Parathyroid adenoma (tissue), 2 donors: Measurements from ENCODE around the gene ASIC3.
A peak's percentile ranks its signal among the peaks of the same experiment; 100 is the strongest.

Experiments used
- H2AFZ ChIP-seq: fragments of 300-600 bp; sonication (generic); one replicate; pipeline ENCODE4 v1.7.0; 2017; ENCODE audit warnings: antibody characterized with exemption, mild to moderate bottlenecking
- H3K27ac ChIP-seq: fragments of 300-600 bp; sonication (generic); one replicate; pipeline ENCODE4 v1.7.0; 2017
- H3K27me3 ChIP-seq: fragments of 300-600 bp; sonication (generic); one replicate; pipeline ENCODE4 v1.7.0; 2017; ENCODE audit warnings: low read length; ENCODE audit not compliant: control insufficient read depth, insufficient read depth
- H3K36me3 ChIP-seq: fragments of 300-600 bp; sonication (generic); one replicate; pipeline ENCODE4 v1.7.0; 2017; ENCODE audit warnings: low read length; ENCODE audit not compliant: control insufficient read depth, insufficient read depth
- H3K4me1 ChIP-seq: fragments of 300-600 bp; sonication (generic); one replicate; pipeline ENCODE4 v1.7.0; 2017; ENCODE audit warnings: control low read depth
- H3K4me2 ChIP-seq: fragments of 300-600 bp; sonication (generic); one replicate; pipeline ENCODE4 v1.7.0; 2017; ENCODE audit warnings: low read length
- H3K4me3 ChIP-seq: fragments of 300-600 bp; sonication (generic); one replicate; pipeline ENCODE4 v1.7.0; 2017; ENCODE audit warnings: low read depth, low read length
- H3K79me2 ChIP-seq: fragments of 300-600 bp; sonication (generic); one replicate; pipeline ENCODE4 v1.7.0; 2017; ENCODE audit warnings: control low read depth
- H3K9ac ChIP-seq: fragments of 300-600 bp; sonication (generic); one replicate; pipeline ENCODE4 v1.7.0; 2017; ENCODE audit warnings: mild to moderate bottlenecking
- H3K9me3 ChIP-seq: fragments of 300-600 bp; sonication (generic); one replicate; pipeline ENCODE4 v1.7.0; 2017; ENCODE audit warnings: low read length; ENCODE audit not compliant: control insufficient read depth
- TF ChIP-seq, protein P1 (sequence below): fragments of 300-600 bp; sonication (generic); IDR thresholded peaks from one replicate; pipeline ENCODE4 v1.7.0; 2017; ENCODE audit warnings: antibody characterized with exemption, mild to moderate bottlenecking
- donor health status: primary hyperparathyroidism.

The ASIC3 gene

GRCh38 chr7:151047976-151048815, at the start of gene ASIC3:
TSS of gene ASIC3 (plus strand) at chr7:151048531. CDS start at chr7:151048886, 355 bp downstream.
- Histone ChIP-seq H3K9ac (no peak within 1 kb of the TSS), H3K27me3 (no peaks in the 10 kb centered on the region), H3K9me3 (no peaks in the 10 kb centered on the region), H3K79me2 (no peaks in the 10 kb centered on the region), H3K27ac (no peak within 1 kb of the TSS), H3K4me3 (no peak within 1 kb of the TSS), H3K4me1 (peaks cover 21% of the 10 kb centered on the region), H2AFZ (peak within 1 kb of the TSS; percentile 23), H3K4me2 (no peak within 1 kb of the TSS), H3K36me3 (no peaks in the 10 kb centered on the region)
- TF ChIP-seq, protein P1, sequence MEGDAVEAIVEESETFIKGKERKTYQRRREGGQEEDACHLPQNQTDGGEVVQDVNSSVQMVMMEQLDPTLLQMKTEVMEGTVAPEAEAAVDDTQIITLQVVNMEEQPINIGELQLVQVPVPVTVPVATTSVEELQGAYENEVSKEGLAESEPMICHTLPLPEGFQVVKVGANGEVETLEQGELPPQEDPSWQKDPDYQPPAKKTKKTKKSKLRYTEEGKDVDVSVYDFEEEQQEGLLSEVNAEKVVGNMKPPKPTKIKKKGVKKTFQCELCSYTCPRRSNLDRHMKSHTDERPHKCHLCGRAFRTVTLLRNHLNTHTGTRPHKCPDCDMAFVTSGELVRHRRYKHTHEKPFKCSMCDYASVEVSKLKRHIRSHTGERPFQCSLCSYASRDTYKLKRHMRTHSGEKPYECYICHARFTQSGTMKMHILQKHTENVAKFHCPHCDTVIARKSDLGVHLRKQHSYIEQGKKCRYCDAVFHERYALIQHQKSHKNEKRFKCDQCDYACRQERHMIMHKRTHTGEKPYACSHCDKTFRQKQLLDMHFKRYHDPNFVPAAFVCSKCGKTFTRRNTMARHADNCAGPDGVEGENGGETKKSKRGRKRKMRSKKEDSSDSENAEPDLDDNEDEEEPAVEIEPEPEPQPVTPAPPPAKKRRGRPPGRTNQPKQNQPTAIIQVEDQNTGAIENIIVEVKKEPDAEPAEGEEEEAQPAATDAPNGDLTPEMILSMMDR = no peak

DNA sequence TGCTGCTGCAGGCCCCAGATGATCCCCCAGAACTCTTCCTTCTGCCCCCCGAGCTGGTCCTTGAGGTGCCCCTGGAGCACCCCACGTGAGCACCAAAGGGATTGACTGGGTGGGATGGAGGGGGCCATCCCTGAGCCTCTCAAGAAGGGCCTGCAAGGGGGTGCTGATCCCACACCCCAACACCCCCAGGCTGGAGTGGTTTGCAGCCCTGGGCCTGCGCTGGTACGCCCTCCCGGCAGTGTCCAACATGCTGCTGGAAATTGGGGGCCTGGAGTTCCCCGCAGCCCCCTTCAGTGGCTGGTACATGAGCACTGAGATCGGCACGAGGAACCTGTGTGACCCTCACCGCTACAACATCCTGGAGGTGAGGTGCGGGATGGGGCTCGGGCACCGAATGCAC, 49.3 kb upstream of the ASIC3 start:
- H3K36me3 ChIP-seq = no peaks in the 10 kb centered on the region
- no peak overlapping the region for H3K4me2 ChIP-seq
- H3K79me2 ChIP-seq = no peaks in the 10 kb centered on the region
- H3K27ac ChIP-seq = no peak overlapping the region
- no peaks in the 10 kb centered on the region for H3K4me1 ChIP-seq
- no peak overlapping the region for H3K9ac ChIP-seq
- H3K9me3 ChIP-seq = no peaks in the 10 kb centered on the region
- H3K4me3 ChIP-seq = no peak overlapping the region
- H2AFZ ChIP-seq = no peak overlapping the region
- TF ChIP-seq, protein P1 = no peak
- H3K27me3 ChIP-seq = no peaks in the 10 kb centered on the region

DNA sequence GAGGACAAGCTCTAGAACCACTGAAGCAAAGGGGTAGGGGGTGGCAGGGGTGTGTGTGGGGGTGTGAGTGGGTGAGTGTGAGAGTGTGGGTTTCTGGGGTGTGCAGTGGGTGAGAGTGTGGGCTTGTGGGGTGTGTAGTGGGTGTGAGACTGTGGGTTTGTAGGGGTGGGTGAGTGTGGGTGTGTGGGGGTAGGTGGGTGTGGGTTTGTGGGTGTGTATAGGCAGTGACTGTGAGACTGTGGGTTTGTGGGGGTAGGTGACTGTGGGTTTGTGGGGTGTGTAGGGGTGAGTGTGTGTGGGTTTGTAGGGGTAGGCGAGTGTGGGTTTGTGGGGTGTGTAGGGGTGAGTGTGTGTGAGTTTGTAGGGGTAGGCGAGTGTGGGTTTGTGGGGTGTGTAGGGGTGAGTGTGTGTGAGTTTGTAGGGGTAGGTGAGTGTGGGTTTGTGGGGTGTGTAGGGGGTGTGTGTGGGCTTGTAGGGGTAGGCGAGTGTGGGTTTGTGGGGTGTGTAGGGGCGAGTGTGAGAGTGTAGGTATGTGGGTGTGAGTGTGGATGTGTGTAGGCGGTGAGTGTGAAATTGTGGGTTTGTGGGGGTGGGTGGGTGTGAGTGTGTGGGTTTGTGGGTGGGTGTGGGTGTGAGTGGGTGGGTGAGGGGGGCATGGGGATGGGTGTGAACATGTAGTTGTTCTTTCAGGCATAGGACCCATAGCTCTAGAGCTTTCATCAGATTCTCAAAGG, 48.7 kb upstream of the ASIC3 start:
- Histone ChIP-seq H3K9ac (no peak overlapping the region), H3K4me1 (no peaks in the 10 kb centered on the region), H3K4me3 (no peak overlapping the region), H3K27ac (no peak overlapping the region), H3K79me2 (no peaks in the 10 kb centered on the region), H3K4me2 (no peak overlapping the region), H3K27me3 (no peaks in the 10 kb centered on the region), H2AFZ (no peak overlapping the region), H3K9me3 (no peaks in the 10 kb centered on the region), H3K36me3 (no peaks in the 10 kb centered on the region)
- TF ChIP-seq, protein P1 = no peak

DNA sequence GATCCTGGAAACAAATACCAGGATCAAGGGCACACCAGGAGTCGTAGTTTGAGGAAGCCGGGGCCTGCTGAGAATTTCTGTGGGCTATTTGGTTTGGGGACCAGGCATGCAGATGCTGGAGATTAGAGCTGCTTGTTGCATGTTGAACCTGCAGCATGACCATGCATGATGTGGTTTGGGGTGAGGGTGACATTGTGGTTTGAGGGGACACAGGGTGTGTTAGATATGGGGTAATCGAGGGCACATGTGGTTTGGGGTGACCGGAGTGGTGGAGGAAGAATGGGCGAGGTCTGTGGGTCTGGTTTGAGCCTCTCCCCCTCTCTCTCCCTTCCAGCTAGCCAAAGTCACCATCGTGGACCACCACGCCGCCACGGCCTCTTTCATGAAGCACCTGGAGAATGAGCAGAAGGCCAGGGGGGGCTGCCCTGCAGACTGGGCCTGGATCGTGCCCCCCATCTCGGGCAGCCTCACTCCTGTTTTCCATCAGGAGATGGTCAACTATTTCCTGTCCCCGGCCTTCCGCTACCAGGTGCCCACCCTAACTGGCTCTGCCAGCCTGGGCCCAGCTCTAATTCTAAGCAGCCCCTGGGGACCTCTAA, 47.3 kb upstream of the ASIC3 start:
- H3K4me1 ChIP-seq = no peaks in the 10 kb centered on the region
- TF ChIP-seq, protein P1 = no peak
- no peaks in the 10 kb centered on the region for H3K36me3 ChIP-seq

More for the DNA sequence above, 47.3 kb upstream of the ASIC3 start:
- H2AFZ ChIP-seq = no peak overlapping the region
- H3K4me3 ChIP-seq = no peak overlapping the region
- no peak overlapping the region for H3K4me2 ChIP-seq
- no peaks in the 10 kb centered on the region for H3K79me2 ChIP-seq
- no peak overlapping the region for H3K27ac ChIP-seq
- H3K27me3 ChIP-seq = no peaks in the 10 kb centered on the region
- no peak overlapping the region for H3K9ac ChIP-seq
- no peaks in the 10 kb centered on the region for H3K9me3 ChIP-seq
